Stimulated activated CD8-positive, alpha-beta memory T cell treated with anti-CD3 and anti-CD28 coated beads, Interleukin-12 subunit alpha, Interleukin-12 subunit beta, amount 100 ng/mL, for 24 hours (primary cell): ENCODE results near the gene FARS2.
"Not testable (repeated sequence)": the region's sequence is repeated elsewhere in the genome, so short reads cannot be mapped to it uniquely, and the experiment has no call there.

Experiments used
- DNase-seq: peaks from one replicate; pipeline ENCODE4 v3.0.0-alpha.2; 2020; ENCODE audit errors: extremely low read depth

FARS2 gene

GRCh38 chr6:5632348-5632935 is 371.1 kb downstream of the FARS2 start:
- no peak for DNase-seq

- no peak for DNase-seq
Measured at GRCh38 chr6:5634525-5634924, 373.2 kb downstream of the FARS2 start.

- DNase-seq, result no peak
Measured at GRCh38 chr6:5636210-5637030, 375.1 kb downstream of the FARS2 start.

- no peak for DNase-seq
Measured at GRCh38 chr6:5637714-5638113, 376.4 kb downstream of the FARS2 start.

- no peak for DNase-seq
Measured at GRCh38 chr6:5638666-5639065, 377.4 kb downstream of the FARS2 start.

GRCh38 chr6:5639193-5639592 is 377.9 kb downstream of the FARS2 start:
- no peak for DNase-seq

- no peak for DNase-seq
Measured at GRCh38 chr6:5640614-5641013, 379.3 kb downstream of the FARS2 start.

GRCh38 chr6:5644523-5645185 is 383.3 kb downstream of the FARS2 start:
- no peak for DNase-seq

- no peak for DNase-seq
Measured at GRCh38 chr6:5645328-5646290, 384.3 kb downstream of the FARS2 start.

- no peak for DNase-seq
Measured at GRCh38 chr6:5652406-5653137, 391.3 kb downstream of the FARS2 start.

- DNase-seq, result no peak
Measured at GRCh38 chr6:5653801-5654200, 392.5 kb downstream of the FARS2 start.

GRCh38 chr6:5656226-5656625 is 394.9 kb downstream of the FARS2 start:
- no peak for DNase-seq

GRCh38 chr6:5656695-5657094 is 395.4 kb downstream of the FARS2 start:
- DNase-seq, result not testable (repeated sequence)

GRCh38 chr6:5657684-5658430 is 396.5 kb downstream of the FARS2 start:
- no peak for DNase-seq

- no peak for DNase-seq
Measured at GRCh38 chr6:5659467-5659866, 398.2 kb downstream of the FARS2 start.

GRCh38 chr6:5660772-5661171 is 399.5 kb downstream of the FARS2 start:
- DNase-seq, result no peak

GRCh38 chr6:5662797-5663196 is 401.5 kb downstream of the FARS2 start:
- DNase-seq, result no peak

GRCh38 chr6:5663259-5663658 is 401.9 kb downstream of the FARS2 start:
- no peak for DNase-seq

GRCh38 chr6:5663739-5664138 is 402.4 kb downstream of the FARS2 start:
- DNase-seq, result no peak

- no peak for DNase-seq
Measured at GRCh38 chr6:5664149-5664548, 402.8 kb downstream of the FARS2 start.
